Activated CD4-positive, alpha-beta T cell treated with anti-CD3 and anti-CD28 coated beads for 24 hours (primary cell): Measurements from ENCODE around the gene PRR29.
"Not testable (repeated sequence)": the region's sequence is repeated elsewhere in the genome, so short reads cannot be mapped to it uniquely, and the experiment has no call there.

Source experiments
- DNase-seq, 2 donors: peaks; one replicate each; pipeline ENCODE4 v3.0.0-alpha.2; 2020; ENCODE audit warnings: low read depth in 2 of 2

The PRR29 gene

DNA sequence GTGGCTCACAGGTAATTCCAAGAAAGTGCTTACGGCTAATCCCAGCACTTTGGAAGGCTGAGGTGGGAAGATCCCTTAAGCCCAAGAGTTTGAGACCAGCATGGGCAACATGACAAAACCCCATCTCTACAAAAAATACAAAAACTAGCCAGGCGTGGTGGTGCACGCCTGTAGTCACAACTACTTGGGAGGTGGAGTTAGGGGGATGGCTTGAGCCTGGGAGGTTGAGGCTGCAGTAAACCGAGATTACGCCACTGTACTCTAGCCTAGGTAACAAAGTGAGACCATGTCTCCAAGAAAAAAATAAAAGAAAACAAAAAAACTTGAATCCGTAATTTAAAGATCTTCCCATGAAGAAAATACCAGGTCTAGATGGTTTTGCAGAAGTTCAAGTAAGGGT lies 17.3 kb downstream of the PRR29 start:
- DNase-seq = no peak

- no peak for DNase-seq
Observed at GRCh38 chr17:64016231-64016784, 18.2 kb downstream of the PRR29 start.

- DNase-seq = no peak
Observed at GRCh38 chr17:64016974-64017373, 18.8 kb downstream of the PRR29 start.

DNA sequence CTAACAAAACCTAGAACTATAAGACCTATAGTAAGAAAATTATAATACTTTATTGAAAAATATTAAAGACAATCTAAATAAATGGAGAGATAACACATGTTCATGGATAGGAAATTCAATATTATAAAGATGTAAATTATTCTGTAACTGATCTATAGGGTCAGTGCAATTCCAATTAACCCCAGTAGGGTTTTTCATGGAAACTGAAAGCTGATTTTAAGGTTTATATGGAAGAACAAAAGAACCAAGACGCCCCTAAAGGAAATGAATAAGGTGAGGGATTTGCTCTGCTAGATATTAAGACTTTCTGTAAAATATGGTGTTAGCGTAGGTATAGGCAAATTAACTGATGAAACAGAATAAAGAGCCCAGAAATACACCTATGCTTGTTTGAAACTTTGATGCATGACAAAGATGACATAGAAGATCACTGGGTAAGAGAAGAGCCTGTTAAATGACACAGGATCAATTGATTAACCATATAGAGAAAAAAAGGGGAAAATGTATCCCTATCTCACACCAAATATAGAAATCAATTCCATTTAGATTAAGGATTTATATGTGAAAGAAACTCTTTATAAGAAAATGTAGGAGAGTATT lies 19.3 kb downstream of the PRR29 start:
- DNase-seq = no peak

GRCh38 chr17:64019551-64019961 lies 21.4 kb downstream of the PRR29 start:
- not testable (repeated sequence) for DNase-seq

DNA sequence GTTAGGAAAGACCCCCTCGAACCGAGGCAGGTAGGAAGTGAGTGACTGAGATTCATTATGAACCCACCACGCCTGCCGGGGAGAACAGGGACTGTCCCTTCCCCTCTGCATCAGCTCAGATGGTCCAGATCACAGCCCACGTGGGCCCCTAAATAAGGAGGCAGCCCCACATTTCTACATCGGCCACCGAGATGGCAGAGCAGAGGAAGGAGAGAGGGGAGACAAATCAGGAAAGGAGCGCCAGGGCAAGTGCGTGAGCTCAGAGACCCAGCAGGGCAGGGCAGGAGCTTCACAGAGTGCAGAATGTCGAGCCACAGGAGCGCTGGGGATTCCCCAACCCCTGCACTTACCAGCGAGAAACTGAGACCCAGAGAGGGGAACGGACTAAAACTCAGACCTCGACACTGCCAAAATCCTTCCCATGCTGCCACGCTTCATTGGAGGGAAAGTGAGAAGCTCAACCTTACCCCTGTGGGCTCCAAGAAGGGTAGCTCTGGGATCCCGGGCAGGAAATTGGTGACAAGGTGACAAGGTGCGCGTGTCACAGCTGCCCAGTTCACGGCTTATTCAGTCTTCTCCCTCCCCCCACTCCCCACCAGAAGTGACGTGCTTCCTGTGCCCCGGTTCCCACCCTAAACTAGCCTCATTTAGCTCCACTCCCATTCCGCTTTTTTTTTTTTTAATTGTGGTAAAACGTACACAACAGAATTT lies 22.1 kb downstream of the PRR29 start, which contains the start of gene ICAM2:
TSS of gene ICAM2 (minus strand) at position 578 of the 711 bp plus-strand sequence. CDS start 13,942 bp downstream, outside the sequence.
- DNase-seq = peak; percentile 73 to 74

GRCh38 chr17:64022611-64023063 lies 24.5 kb downstream of the PRR29 start:
- no peak for DNase-seq

- no peak for DNase-seq
Observed at GRCh38 chr17:64024215-64024654, 26.1 kb downstream of the PRR29 start.

DNA sequence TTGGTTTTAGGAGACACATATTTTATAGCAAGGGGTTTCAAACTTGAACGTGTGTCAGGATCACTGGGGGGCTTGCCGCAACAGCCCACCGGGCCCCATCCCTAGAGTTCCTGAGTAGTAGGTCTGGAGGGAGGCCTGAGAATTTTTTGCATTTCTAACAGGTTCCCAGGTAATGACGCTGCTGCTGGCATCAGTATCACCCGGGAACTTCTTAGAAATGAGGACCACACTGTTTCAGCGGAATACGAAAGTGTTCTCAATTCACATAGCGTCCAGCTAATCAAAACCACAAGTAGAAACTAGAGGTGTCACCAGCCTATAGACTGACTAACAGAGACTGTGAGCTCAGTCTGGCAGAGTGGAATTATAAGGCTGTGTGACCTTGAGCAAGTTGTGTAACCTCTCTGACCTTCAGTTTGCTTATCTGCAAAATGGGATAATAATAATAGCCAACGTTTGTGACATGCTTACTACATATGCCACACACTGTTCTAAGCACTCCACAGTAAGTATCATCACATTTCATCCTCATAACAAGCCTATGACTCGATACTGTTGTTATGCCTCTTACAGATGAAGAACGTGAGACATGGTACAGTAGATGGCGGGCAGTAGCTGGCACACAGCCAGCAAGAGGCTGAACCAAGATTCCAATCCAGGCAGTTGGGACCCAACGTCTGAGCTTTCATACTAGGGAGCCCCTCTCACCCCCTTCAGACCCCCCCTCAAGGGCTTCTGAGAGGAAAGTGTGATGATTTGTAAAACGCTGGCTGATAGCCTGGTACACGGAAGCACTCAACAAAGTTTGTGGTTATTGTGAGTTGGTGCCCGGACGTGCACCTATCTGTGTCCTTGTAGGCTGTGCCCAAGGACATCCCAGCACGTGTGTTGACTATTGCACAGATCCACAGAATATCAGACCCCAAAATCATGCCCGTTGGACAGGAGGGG lies 26.9 kb downstream of the PRR29 start:
- no peak for DNase-seq

- DNase-seq = peak; percentile 78 to 83
Observed at GRCh38 chr17:64025732-64026294, 27.7 kb downstream of the PRR29 start.

GRCh38 chr17:64028874-64029464 lies 30.8 kb downstream of the PRR29 start:
- DNase-seq = peak; percentile 59 to 64

- no peak for DNase-seq
Observed at GRCh38 chr17:64032081-64032480, 33.9 kb downstream of the PRR29 start.

GRCh38 chr17:64036198-64036922 lies 38.2 kb downstream of the PRR29 start:
- DNase-seq = no peak

DNA sequence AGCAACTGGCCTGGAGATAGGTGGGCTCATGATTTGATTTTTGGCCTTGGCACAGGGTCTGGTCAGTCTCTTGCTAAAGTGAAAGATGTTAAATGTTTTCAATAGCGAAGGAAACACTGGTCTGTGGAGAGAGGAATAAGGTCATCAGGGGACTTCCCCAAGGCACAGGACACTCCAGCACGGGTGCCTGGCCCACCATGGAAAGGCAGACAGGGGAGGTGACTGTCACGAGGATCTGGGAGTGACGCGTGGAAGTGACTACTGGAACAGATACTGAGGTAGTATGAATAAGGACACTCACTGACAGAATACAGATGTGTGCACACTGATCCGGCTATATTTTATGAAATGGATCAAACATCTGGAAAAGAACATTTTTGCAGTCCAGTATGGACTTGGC lies 39.0 kb downstream of the PRR29 start:
- no peak for DNase-seq

- DNase-seq = no peak
Observed at GRCh38 chr17:64037802-64038201, 39.7 kb downstream of the PRR29 start.

- DNase-seq = no peak
Observed at GRCh38 chr17:64038331-64039105, 40.4 kb downstream of the PRR29 start.

- DNase-seq = no peak
Observed at GRCh38 chr17:64039106-64039400, 40.9 kb downstream of the PRR29 start.

GRCh38 chr17:64040206-64040605 lies 42.1 kb downstream of the PRR29 start:
- DNase-seq = no peak

- no peak for DNase-seq
Observed at GRCh38 chr17:64041912-64042311, 43.8 kb downstream of the PRR29 start.
